M059J (cell line): ENCODE results near the gene ATAD3C. TPM values are rescaled to one million over a fixed set of nuclear protein-coding genes. Genes with fewer than 3 reads are reported as not detected.

Source experiments
- DNase-seq: peaks from one replicate; pipeline ENCODE4 v3.0.0-alpha.2; 2012; ENCODE audit warnings: low read depth
- total RNA-seq: library from RNA; depleted of rRNA; stranded (reverse); fragments of >200 nt; shearing (Covaris generic); gene quantifications from 2 replicates; pipeline ENCODE4 v1.2.3, GENCODE V29; 2014

Gene ATAD3C
- total RNA-seq, 1 experiment from 2014 or later = not detected

DNA sequence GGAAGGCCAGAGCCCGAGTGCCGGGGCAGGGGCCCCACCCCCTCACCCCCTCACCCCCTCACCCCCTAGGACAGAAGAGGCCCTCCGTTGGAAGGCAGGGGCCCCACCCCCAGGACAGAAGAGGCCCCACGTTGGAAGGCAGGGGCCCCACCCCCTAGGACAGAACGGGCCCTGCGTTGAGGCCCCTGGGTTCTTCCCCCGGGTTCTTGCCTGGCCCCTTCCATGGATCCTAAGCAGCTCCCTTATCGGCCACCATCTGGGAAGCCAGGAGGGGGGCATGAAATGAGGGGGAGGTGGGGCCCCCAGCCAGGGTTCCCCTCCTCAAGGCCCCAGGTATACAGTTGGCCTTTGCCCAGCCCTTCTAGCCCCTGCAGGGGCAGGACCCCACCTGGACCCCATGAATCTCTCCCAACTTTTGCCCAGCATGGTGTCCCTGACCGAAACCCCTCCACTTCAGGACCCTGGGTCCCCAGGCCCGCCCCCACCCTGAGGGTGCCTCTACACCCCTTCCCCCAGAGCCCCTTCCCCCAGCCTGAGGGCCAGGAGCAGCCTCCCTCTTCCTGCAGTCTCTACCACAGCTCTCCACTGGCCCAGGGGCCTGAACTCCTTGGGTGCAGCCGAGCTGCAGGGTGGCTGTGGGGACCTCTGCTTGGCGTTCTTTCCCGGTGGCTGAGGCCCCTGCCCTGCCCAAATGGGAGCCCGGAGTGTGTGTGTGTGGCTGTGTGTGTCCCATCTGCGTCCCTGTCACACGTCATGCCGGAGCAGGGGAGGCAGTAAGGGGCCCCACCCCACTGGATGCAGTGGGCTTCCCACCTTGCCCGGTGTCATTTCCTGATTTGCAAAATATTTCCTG is 18.3 kb upstream of the ATAD3C start:
- no peak for DNase-seq

DNA sequence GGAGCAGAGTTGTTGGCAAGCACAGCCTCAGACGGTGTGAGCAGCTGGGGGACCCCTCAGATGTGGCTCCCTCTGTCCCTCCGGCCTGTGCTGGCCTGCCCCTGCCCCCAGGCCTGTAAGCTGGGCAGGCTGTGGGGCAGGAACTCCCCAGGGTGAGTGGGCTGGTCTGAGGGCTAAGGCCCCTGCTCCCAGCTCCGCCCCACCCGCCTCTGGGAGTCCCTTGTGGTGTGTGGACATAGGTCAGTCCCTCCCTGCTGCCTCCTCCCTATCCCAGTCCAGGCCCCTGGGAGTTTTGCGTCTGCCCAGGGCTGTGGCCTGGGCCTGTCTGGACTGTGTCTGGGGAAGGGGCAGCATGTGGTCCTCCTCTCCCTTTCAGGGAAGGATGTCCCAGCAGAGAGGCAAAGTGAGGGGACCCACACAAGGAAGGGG is 17.6 kb upstream of the ATAD3C start:
- no peak for DNase-seq

DNA sequence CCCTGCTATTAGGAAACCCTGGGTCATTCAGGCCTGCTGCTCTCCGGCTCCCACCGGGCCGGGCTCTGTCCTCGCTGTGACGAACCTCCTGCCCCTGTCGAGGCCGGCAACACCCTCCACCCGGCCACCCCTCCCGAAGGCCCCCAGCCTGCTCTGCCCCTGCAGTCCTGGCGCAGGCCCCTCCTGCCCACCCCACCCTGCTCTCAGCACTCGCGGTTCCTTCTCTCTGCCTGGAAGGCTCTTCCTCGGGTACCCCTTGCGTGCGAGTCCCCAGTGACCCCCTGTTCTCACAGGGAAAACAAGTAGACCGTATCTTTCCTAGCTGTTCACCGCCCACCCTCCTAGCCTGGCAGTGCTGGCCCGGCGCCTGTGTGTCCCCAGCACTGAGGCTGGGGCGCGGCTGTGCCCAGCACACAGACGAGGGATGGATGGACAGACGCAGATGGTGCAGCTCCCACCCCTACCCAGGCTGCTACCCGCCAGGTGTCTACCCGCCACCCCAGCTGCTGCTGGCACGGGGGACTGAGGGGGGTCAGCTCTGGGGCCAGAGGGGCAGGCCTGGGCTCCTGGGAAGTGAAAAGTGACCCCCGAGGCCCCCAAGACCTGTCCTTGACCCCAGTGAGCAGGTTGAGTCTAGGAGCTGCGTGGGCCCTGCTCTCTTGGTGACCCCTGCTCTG is 17.1 kb upstream of the ATAD3C start:
- no peak for DNase-seq

DNA sequence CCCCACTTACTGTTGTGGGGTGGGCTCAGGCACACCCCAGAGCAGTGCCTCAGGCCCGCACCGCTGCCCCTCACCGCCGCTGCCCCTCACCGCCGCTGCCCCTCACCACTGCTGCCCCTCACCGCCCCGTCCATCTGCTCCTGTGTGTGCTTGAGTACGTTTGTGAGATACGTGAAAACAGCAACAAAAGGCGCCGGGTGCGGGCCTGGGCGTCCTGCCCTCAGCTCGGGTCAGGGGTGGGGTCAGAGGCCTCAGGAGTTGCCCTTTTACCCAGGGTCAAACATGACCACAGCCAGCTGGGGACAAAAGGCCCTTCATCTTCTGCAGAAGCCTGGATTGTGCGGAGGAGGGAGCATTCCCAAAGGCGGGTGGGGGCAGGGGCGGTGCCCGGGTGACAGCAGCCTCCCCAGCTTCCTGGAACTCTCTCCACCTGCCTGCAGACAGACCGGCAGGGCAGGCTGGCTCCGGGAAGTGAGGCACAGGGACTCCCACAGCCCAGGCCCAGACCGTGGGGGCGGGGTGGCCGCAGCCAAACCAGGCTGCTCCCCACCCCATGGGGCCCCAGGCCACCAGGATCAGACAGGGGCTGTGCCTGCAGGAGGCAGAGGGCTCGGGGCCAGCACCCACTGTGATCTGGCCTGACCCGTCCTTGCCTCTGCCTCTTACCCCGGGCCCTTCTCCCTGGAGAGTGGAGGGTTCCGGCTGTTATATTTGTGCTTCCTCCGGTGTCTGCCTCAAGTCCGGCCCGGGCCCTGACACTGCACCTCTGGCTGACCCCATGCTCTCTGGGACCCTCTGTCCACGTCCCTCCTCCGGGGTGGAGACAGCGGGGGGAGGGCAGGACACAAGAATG is 16.3 kb upstream of the ATAD3C start:
- DNase-seq = no peak

DNA sequence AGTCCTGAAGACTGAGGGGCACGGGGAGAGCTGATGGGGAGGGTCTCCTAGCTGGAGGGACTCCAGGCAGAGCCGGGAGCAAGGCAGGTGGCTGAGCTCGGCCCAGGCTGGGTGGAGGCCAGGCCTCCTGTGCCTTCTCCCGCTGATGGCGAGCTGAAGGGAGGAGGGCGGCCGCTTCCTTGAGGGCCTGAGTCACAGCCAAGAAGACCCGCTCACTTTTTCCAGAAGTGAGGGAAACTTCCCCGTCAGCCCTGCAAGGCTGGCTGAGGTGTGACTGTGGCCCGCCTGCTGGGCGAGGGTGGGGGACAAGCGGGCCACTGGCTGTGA is 15.7 kb upstream of the ATAD3C start:
- peak; percentile 61 for DNase-seq

DNA sequence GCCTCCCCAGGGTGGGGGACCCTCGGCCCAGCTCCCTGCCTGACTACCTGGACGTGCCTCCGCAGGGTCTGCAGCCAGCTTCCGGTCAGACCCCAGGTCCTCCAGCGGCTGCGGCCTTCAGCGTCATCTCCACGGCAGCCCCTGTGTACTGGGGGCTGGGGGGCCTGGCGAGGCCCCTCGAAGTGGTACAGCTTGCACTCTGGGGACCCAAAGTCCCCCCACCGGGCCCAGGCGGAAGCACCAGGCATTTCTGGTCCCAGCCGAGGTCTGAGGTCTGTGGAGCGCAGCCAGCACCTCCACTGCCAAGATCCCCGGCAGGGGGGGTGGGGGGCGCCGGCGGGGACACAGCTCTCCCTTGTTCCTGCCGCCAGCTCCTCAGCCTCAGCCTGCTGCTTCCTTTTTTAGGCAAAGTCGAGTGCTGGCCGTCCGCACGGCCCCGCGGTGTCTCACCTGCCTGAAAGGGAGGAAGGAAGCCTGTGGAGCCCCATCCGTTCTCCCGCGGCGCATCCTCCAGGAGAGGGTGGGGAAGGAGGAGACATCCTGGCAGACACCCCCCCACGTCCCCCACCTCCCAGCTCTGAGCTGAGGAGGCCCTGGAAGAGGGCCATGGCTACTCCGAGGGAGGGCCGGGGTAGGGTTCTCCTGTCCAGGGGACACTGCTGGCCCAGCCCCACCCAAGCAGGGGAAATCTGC is 15.2 kb upstream of the ATAD3C start:
- DNase-seq = no peak

DNA sequence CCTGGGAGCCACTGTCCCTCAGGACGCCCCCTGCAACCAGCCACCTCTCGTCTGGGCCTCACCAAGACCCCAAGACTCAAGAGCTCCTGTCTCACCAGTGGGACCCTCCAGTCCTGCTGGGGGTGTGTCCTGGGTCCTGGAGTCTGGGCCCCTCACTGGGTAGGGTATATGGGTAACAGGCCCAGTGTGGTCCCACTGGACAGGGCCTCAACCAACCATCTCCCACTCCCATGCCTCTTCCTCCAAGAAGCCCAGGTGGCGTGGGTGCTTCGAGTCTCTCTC is 14.7 kb upstream of the ATAD3C start:
- no peak for DNase-seq

DNA sequence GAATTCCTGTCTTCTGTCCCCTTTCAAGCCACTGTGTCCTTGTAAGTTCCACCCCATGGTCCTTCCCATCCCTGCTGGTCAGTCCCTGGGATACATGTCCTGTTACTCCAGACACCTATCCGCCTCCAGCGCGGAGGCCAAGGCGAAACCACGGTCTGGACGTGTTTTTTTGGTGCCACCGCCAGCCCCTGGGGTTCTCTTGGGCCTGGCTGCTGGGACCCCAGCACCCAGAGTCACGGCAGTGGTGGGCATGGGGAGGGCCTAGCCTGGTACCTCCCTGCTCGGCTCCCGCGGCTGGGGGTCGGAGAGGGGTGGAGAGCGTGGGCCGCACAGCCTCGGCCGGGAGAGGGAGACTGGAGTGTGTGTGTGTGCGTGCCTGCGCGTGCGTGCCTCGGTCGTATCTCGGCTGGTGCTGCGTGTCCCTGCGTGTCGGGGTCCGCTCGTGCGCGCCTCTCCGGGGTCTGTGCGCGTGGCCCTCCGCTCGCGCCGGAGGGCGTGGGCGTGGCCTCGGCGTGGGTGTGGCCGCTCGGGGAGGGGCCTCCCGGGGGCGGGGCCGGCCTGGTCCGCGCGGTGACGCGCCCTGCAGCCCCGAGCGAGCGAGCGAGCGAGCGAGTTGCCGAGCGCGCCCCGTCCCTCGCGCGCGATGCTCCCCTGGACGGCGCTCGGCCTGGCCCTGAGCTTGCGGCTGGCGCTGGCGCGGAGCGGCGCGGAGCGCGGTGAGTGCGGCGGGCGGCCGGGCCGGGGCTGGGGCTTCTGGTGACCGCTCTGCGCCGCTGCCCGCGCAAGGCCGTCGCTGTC is 14.2 kb upstream of the ATAD3C start, which contains the start of gene VWA1:
VWA1 (plus strand) TSS at position 585 of the 798 bp plus-strand sequence; CDS start at position 644, 59 bp downstream.
- DNase-seq = no peak

DNA sequence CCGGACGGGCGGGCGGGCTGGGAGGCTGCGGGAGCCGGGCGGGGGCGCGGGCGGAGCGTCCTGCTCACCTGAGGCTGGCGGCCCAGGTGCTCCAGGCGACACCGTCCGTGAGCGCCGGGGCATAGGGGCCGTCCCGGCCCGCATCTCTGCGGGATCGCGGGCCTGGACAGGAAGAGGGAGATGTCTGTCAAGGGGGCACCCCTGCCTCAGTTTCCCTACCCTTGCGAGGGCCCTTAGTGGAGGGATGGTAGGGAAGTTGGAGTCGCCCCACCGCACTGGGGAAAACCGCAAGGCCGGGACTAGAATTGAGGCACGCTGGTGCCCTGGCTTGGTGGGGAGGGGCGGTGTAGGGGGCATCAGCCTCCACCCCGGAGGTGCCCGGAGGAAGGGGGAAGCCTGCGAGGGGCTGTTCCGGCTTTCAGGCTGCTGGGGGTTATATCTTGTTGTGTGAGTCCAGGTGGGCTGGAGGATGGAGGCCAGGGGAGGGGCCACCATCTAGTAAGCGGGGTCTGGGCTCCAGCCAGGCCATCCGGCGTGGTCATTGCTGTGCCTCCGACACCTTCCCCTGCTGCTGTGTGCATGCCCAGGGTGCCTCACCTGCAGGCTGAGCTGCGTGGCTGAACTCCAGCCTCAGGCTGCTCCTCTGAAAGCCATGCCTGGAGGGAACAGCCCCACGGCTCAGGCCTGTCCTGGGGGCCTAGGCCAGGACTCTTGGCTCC is 13.4 kb upstream of the ATAD3C start:
- DNase-seq = no peak

DNA sequence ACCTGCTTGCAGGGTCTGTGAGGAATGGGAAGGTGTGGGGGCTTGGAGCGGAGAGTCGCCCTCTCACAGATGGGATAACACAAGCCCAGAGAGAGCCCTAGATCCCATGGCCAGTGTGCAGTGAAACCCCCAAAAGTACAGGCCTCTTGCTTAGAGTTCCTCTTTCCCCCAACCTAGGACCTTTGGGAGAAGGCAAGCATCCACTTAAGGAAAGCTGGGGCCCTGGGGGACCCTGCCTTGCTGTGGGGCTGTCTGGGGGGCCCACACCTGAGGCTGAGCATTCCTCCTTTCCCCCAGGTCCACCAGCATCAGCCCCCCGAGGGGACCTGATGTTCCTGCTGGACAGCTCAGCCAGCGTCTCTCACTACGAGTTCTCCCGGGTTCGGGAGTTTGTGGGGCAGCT is 12.9 kb upstream of the ATAD3C start:
- no peak for DNase-seq

DNA sequence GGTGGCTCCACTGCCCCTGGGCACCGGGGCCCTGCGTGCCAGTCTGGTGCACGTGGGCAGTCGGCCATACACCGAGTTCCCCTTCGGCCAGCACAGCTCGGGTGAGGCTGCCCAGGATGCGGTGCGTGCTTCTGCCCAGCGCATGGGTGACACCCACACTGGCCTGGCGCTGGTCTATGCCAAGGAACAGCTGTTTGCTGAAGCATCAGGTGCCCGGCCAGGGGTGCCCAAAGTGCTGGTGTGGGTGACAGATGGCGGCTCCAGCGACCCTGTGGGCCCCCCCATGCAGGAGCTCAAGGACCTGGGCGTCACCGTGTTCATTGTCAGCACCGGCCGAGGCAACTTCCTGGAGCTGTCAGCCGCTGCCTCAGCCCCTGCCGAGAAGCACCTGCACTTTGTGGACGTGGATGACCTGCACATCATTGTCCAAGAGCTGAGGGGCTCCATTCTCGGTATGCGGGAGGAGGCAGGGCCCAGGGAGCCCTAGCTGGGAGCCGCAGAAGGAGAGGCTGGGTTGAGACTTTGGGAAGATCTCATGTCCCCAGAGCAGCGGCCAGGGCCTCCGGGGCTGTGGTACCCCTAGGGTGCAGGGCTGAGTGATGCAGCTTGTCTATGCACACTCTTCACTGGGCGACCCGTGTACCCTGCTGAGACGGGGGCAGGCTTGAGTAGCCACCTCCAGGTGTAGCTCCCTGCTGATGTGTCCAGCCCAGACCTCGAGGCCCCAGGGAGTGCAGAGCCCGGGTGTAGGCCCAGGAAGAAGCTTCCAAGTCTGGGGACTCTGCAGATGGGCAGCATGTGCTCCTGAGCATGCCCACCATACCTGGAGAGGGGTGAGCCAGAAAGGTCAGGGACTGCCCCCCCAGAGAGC is 12.2 kb upstream of the ATAD3C start:
- DNase-seq = no peak

DNA sequence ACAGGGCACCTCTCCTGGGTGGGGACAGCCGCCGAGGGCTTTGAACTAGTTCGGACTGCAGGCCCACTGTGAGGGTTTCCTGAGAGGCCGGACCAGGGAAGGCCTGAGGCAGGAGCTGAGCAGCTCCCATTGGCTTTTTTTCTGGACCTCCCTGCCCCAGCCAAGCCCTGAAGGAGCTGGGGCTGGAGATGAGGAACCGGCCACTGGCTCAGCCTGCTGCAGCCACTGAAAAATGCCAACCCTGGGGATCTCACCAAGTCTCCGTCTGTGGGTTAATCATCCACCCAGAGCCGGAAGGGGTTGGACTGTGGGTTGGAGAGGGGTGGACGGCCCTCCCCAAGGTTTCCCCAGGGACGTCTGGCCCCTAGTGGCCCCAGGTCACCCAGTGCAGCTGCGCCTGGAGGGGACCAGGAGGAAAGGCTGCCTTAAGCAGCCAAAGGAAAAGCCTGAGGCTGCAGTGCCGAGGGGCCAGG is 11.5 kb upstream of the ATAD3C start:
- DNase-seq = peak; percentile 57

DNA sequence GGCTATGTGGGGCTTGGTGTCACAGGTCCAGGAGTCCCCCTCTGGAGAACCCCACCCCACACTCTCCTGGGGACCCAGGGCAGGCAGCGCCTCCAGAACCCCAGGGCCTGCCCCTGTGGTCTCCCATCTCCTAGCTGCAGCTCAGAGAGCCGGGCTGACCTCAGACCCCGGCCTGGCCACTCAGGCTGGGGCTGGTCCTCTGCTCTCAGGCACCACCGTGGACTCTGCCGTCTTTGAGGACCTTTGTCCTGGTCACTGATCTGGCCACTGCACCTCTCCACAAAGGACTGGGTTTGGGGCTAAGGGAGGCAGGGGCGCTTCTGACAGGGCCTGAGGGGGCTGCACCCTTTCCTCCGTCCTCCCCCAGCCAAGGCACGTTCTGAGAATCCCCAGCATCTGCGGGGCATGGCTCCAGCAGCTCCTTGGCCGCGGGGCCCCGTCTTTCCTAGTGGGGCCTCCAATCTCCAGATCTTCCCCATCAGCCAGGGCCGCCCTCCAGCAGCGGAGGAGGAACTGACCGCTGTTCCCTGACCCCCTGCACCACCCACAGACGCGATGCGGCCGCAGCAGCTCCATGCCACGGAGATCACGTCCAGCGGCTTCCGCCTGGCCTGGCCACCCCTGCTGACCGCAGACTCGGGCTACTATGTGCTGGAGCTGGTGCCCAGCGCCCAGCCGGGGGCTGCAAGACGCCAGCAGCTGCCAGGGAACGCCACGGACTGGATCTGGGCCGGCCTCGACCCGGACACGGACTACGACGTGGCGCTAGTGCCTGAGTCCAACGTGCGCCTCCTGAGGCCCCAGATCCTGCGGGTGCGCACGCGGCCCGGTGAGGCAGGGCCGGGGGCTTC is 10.7 kb upstream of the ATAD3C start:
- no peak for DNase-seq

DNA sequence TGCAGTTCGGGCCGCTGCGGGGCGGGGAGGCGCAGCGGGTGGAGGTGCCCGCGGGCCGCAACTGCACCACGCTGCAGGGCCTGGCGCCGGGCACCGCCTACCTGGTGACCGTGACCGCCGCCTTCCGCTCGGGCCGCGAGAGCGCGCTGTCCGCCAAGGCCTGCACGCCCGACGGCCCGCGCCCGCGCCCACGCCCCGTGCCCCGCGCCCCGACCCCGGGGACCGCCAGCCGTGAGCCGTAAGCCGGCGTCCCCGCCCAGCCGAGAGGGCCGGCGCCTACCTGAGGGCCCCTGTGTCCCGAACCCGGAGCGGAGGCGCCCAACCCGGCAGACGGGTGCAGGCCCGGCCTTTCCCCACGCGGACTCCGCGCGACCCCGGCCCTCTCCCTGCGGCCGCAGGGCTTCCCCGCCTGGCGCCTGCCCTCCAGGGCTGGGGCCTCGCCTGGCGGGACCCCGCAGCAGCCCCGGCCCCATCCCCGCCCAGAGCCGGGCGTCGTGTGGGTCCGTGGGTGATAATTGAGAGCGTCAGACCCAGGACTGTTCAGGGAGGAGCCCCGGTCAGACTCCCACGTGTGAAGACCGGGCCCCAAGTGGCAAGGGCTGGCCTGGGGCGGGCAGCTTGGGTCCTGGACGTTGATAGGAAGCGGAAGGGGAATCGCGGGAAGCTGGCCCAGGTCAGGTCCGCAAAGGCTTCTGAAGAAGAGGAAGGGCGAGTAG is 9.8 kb upstream of the ATAD3C start:
- DNase-seq = no peak

DNA sequence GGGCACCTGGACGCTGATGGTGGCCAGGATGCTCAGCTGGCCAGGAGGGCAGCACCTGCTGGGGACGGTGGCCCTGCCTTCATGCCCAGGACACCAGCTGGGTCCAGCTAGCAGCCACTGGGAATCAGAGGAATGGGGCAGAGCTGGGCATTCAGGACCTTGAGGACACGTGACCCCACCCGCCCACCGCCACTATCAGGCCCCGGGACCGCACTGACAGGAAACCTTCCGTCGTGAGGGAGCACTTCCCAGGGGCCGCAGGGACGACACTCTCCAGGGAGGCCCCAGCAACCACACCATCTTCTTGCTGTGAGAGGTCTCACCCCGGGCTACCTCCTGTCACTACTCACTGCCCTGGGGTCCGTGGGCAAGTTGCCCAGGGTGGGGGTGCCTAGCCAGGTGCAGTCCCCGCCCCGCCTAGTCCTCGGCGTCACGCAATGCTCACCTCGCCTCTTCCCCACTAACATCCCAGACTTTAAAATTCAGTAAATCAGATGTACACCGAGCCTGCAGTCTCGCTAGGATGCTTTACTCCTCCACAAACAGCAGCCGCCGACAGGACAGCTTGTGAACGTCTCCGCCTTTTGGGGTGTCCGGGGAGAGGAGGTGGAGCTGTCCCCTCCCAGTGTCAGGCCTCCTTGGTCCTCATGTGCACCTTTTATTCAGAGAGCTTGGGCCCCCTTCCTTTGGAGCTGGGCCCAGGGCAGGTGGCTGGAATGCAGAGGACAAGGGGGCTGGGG is 9.1 kb upstream of the ATAD3C start:
- DNase-seq = no peak

DNA sequence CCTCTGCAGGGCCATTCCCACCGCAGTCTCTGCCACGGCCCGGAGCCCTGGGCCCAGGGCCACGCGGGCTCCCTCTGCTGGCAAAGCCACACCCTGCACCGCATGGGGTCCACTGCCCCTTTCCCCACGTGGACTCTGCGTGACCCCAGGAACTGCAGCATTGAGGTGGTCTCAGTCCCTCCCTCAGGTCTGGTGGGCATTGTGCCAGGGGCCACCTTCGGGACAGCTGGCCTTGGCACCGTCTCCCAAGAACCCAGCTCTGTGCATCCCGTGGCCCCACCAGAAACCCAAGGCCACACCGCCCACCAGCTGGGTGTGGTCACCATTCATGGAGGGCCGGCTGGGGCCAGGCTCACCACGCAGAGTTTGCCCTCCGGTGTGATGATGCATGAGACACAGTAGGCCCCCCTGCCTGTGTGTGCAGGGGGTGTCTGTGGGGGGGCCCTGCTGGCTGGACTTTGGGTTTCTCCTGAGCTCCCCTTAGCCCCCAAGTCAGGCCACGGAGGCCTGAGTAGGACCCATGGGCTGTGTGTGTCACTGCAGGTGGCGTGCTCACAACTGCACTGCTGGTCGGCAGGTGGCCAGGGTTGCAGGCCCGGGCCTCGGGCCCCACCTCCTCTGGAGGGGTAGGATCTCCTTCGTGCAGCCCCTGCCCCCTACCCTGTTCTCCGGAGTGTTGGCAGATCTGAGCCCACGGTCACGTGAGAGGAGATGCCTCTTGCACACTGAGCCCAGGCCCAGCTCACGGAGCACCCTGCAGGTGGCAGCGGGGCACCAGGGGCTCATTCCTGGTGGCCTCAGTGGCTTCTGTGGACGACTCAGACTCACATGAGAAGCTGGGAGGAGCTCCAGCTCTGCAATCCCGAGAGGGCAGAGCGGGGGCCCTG is 8.2 kb upstream of the ATAD3C start:
- DNase-seq = peak; percentile 37
